Vagina (tissue), 2 donors: ENCODE results near the gene RNU1-2.

Source experiments
- CTCF ChIP-seq, 3 experiments: fragments of 450-650 bp in 2 of 3; fragments of 200-600 bp in 1 of 3; sonication (generic) in 1 of 3; IDR thresholded peaks; one replicate each; pipeline ENCODE4 v1.5.1; 2017 to 2019; ENCODE audit warnings: antibody characterized with exemption in 3 of 3, mild to moderate bottlenecking in 2 of 3, moderate library complexity in 2 of 3
- POLR2A ChIP-seq, 2 donors: fragments of 450-650 bp; IDR thresholded peaks; one replicate each; pipeline ENCODE4 v1.6.1; 2017; ENCODE audit warnings: antibody characterized with exemption in 2 of 2, mild to moderate bottlenecking in 2 of 2, moderate library complexity in 2 of 2
- POLR2AphosphoS5 ChIP-seq, 2 donors: sonication (generic); formaldehyde crosslinking; IDR thresholded peaks; one replicate each; pipeline ENCODE4 v1.9.0; 2017; ENCODE audit warnings: antibody characterized with exemption in 2 of 2, mild to moderate bottlenecking in 2 of 2, low read depth in 1 of 2; ENCODE audit not compliant: insufficient read depth in 1 of 2

- TF ChIP-seq CTCF (IDR thresholded peaks at IDR 0.05) (no peak), POLR2A (IDR thresholded peaks at IDR 0.05) (no peak), POLR2AphosphoS5 (IDR thresholded peaks at IDR 0.05; ENCODE audit: insufficient read depth in 1 of 2, low read depth in 1 of 2) (no peak)
Measured at GRCh38 chr1:16907870-16908758, 12.3 kb downstream of the RNU1-2 start.
